MM.1S (cell line): ENCODE results near the gene HGD.

ENCODE experiments used
- EZH2 ChIP-seq: fragments of 300-600 bp; sonication (generic); optimal IDR thresholded peaks from 2 replicates; pipeline ENCODE3; 2017; ENCODE audit warnings: low read depth, mild to moderate bottlenecking, antibody characterized with exemption, low read length, mixed read lengths
- EZH2phosphoT487 ChIP-seq: fragments of 300-600 bp; sonication (generic); IDR thresholded peaks from 2 replicates; pipeline ENCODE4 v1.6.1; 2018; ENCODE audit warnings: antibody characterized with exemption, low read length
- TF ChIP-seq, protein P1 (sequence below): fragments of 300-600 bp; sonication (generic); IDR thresholded peaks from 2 replicates; pipeline ENCODE4 v1.5.1; 2016; ENCODE audit warnings: antibody characterized with exemption, low read length, mixed read lengths

DNA sequence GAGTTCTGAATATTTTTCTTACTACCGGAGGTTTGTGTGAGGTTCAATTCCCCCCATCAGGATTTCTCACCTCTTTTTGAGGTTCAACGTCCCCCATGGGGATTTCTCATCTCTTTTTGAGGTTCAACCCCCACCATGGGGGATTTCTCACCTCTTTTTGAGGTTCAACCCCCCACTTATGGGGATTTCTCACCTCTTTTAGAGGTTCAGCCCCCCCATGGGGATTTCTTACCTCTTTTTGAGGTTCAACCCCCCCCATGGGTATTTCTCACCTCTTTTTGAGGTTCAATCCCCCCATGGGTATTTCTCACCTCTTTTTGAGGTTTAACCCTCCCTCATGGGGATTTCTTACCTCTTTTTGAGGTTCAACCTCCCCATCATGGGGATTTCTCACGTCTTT, 59.6 kb downstream of the HGD start:
- TF ChIP-seq, protein P1, sequence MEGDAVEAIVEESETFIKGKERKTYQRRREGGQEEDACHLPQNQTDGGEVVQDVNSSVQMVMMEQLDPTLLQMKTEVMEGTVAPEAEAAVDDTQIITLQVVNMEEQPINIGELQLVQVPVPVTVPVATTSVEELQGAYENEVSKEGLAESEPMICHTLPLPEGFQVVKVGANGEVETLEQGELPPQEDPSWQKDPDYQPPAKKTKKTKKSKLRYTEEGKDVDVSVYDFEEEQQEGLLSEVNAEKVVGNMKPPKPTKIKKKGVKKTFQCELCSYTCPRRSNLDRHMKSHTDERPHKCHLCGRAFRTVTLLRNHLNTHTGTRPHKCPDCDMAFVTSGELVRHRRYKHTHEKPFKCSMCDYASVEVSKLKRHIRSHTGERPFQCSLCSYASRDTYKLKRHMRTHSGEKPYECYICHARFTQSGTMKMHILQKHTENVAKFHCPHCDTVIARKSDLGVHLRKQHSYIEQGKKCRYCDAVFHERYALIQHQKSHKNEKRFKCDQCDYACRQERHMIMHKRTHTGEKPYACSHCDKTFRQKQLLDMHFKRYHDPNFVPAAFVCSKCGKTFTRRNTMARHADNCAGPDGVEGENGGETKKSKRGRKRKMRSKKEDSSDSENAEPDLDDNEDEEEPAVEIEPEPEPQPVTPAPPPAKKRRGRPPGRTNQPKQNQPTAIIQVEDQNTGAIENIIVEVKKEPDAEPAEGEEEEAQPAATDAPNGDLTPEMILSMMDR = no peak
- TF ChIP-seq EZH2phosphoT487 = no peak
- TF ChIP-seq EZH2 = no peak
